Stomach (tissue), 9 donors: ENCODE data around the gene IFNGR2. TPM values are rescaled to one million over a fixed set of nuclear protein-coding genes. Genes with fewer than 3 reads are reported as not detected.

Experiments used
- DNase-seq, 2 donors: peaks; one replicate each; pipeline versions ENCODE4 v3.0.0 to v3.0.0-alpha.2; 2013 to 2019
- H3K27ac ChIP-seq, 5 donors: fragments of 200-600 bp in 4 of 5; sonication (generic) in 4 of 5; one replicate each; pipeline ENCODE4 v1.5.1; 2013 to 2019; ENCODE audit warnings: mild to moderate bottlenecking in 1 of 5, moderate library complexity in 1 of 5
- H3K27me3 ChIP-seq, 3 donors: fragments of 200-600 bp; sonication (generic); one replicate each; pipeline ENCODE4 v1.5.1; 2017 to 2019; ENCODE audit warnings: mixed run types in 1 of 3
- H3K36me3 ChIP-seq, 4 donors: fragments of 200-600 bp; sonication (generic); 1 replicate in 3 of 4; 2 replicates in 1 of 4; pipeline ENCODE4 v1.5.1; 2016 to 2019
- H3K4me1 ChIP-seq, 4 donors: fragments of 200-600 bp; sonication (generic); one replicate each; pipeline ENCODE4 v1.5.1; 2016 to 2019
- H3K4me3 ChIP-seq, 4 donors: fragments of 200-600 bp; sonication (generic) in 3 of 4; one replicate each; pipeline ENCODE4 v1.5.1; 2016 to 2019; ENCODE audit warnings: mild to moderate bottlenecking in 1 of 4
- H3K9me3 ChIP-seq, 4 donors: fragments of 200-600 bp; sonication (generic); one replicate each; pipeline ENCODE4 v1.5.1; 2016 to 2019
- CTCF ChIP-seq, 7 experiments: fragments of 450-650 bp in 4 of 7; fragments of 200-600 bp in 3 of 7; sonication (generic) in 3 of 7; IDR thresholded peaks; one replicate each; pipeline ENCODE4 v1.5.1; 2016 to 2019; ENCODE audit warnings: antibody characterized with exemption in 7 of 7, control low read depth in 2 of 7, mild to moderate bottlenecking in 1 of 7
- EP300 ChIP-seq: sonication (generic); formaldehyde crosslinking; IDR thresholded peaks from one replicate; pipeline ENCODE4 v1.6.1; 2017; ENCODE audit warnings: antibody characterized with exemption
- POLR2A ChIP-seq, 4 donors: fragments of 450-650 bp; IDR thresholded peaks; one replicate each; pipeline ENCODE4 v1.6.1; 2016; ENCODE audit warnings: antibody characterized with exemption in 4 of 4, control low read depth in 2 of 4, mild to moderate bottlenecking in 1 of 4, moderate library complexity in 1 of 4
- POLR2AphosphoS5 ChIP-seq, 3 donors: sonication (generic); formaldehyde crosslinking; IDR thresholded peaks; one replicate each; pipeline ENCODE4 v1.6.1; 2016; ENCODE audit warnings: antibody characterized with exemption in 3 of 3
- WGBS, 5 donors: extraction: QIAGEN DNeasy Blood & Tissue Kit in 3 of 5; methylation state at CpG; one replicate each; pipeline versions ENCODE4 v1.1.5 to v1.1.7; 2013 to 2018; 5-methylcytosine and 5-hydroxymethylcytosine counted together
- intact Hi-C: fragments of 100-400 bp; cut with DNase I; formaldehyde crosslinking; loops from one replicate; pipeline ENCODE4 v1.15.1; 2023; ENCODE audit warnings: low total_unique reads
- polyA plus RNA-seq, 3 donors: library from polyadenylated mRNA; stranded (reverse); fragments of 200-250 nt; gene quantifications; one replicate each; pipeline ENCODE4 v1.2.3, GENCODE V29; 2013
- total RNA-seq, 5 donors: library from RNA; depleted of rRNA; stranded (reverse); fragments of >200 nt; gene quantifications; one replicate each; pipeline versions ENCODE4 v1.1.0 to v1.2.3, GENCODE V29; 2014 to 2016
- donor health status: healthy with polysubstance abuse.
- donor health status: Bipolar disorder and iron deficiency.
- donor health status: healthy.

Gene IFNGR2
- total and polyA plus RNA-seq, 8 donors = 35.2 to 89.3 (median 59.3) TPM

DNA sequence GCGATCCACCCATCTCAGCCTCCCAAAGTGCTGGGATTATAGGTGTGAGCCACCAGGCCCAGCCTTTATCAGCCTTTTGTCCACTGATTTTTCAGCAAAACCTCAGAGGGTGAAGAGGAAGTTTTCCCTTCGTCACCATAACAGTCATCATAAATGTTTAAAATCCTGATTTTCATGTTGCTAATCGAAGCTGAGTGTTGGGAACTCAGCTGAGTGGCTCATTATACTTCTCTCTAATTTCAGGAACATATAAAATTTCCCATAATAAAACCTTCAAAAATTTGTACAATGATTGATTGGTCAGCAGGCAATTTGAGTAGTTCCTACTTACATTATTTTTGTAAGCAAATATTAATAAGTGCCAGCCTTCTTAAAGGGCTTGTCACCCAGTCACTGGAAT lies 31.8 kb upstream of the IFNGR2 start:
- Histone ChIP-seq H3K27me3 (no peaks in the 10 kb centered on the region), H3K4me3 (no peak overlapping the region), H3K9me3 (peaks cover 0 to 23% (median 16%) of the 10 kb centered on the region in 4 donors), H3K27ac (no peak overlapping the region), H3K36me3 (no peaks in the 10 kb centered on the region), H3K4me1 (peaks cover 0 to 23% (median 5%) of the 10 kb centered on the region in 4 donors)
- TF ChIP-seq POLR2A (IDR thresholded peaks at IDR 0.05) (no peak), POLR2AphosphoS5 (IDR thresholded peaks at IDR 0.05) (no peak), CTCF (IDR thresholded peaks at IDR 0.05) (no peak), EP300 (no peak)
- DNase-seq = no peak
- 76 to 92% (median 87%) methylated on average over 3 of the region's 3 CpGs for WGBS, 5 donors
- intact Hi-C loops = loop anchor here (10.0 kb wide), 1 partner anchor 167 kb away; no protein-coding TSS in a partner anchor

DNA sequence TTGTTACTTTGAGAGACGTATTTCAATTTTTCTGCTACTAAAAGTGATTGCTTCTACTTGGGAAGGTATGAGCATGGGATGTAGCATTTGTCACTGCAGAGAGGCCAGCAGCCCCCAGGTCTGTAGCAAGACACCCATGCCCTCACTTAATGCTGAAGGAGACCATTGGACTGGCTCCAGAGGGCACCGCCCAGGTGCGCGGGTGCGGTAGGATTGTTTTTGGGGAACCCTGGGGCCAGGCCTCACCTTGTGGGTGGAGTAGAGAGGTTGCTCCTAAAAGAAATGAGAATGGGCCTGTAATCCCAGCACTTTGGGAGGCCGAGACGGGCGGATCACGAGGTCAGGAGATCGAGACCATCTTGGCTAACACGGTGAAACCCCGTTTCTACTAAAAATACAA lies 30.6 kb upstream of the IFNGR2 start:
- WGBS, 5 donors = 95 to 97% (median 96%) methylated on average over 10 to 12 of the region's 12 CpGs

GRCh38 chr21:33373451-33373850 lies 29.8 kb upstream of the IFNGR2 start:
- Histone ChIP-seq H3K36me3 (no peaks in the 10 kb centered on the region), H3K27me3 (no peaks in the 10 kb centered on the region), H3K4me3 (no peak overlapping the region), H3K27ac (peak overlapping the region in 4 of 5 donors; percentile 16 to 74 (median 44)), H3K9me3 (peaks cover 0 to 2% (median 1%) of the 10 kb centered on the region in 4 donors), H3K4me1 (peaks cover 0 to 23% (median 5%) of the 10 kb centered on the region in 4 donors)
- no peak for DNase-seq
- intact Hi-C loops = loop anchor here (10.0 kb wide), 1 partner anchor 169 kb away; no protein-coding TSS in a partner anchor
- TF ChIP-seq CTCF (IDR thresholded peaks at IDR 0.05) (no peak), POLR2A (IDR thresholded peaks at IDR 0.05) (no peak), EP300 (no peak), POLR2AphosphoS5 (IDR thresholded peaks at IDR 0.05) (no peak)
- WGBS, 5 donors = 81 to 89% (median 86%) methylated on average over 2 of the region's 2 CpGs

More for the DNA sequence above, 30.6 kb upstream of the IFNGR2 start:
- no peak overlapping the region for H3K27ac ChIP-seq
- no peaks in the 10 kb centered on the region for H3K27me3 ChIP-seq
- intact Hi-C loops = loop anchor here (10.0 kb wide), 1 partner anchor 168 kb away; no protein-coding TSS in a partner anchor
- no peak for TF ChIP-seq POLR2AphosphoS5 (IDR thresholded peaks at IDR 0.05)
- no peak for TF ChIP-seq POLR2A (IDR thresholded peaks at IDR 0.05)
- TF ChIP-seq EP300 = no peak
- no peak for TF ChIP-seq CTCF (IDR thresholded peaks at IDR 0.05)
- H3K9me3 ChIP-seq = peaks cover 0 to 11% (median 7%) of the 10 kb centered on the region in 4 donors
- no peak for DNase-seq
- H3K36me3 ChIP-seq = no peaks in the 10 kb centered on the region
- H3K4me1 ChIP-seq = peaks cover 0 to 23% (median 5%) of the 10 kb centered on the region in 4 donors
- no peak overlapping the region for H3K4me3 ChIP-seq

- TF ChIP-seq POLR2AphosphoS5 (IDR thresholded peaks at IDR 0.05) = no peak
- TF ChIP-seq POLR2A (IDR thresholded peaks at IDR 0.05) = no peak
- Histone ChIP-seq H3K36me3 (no peaks in the 10 kb centered on the region), H3K27ac (peak overlapping the region in 3 of 5 donors; percentile 12 to 74 (median 52)), H3K27me3 (no peaks in the 10 kb centered on the region), H3K4me1 (peaks cover 0 to 23% (median 5%) of the 10 kb centered on the region in 4 donors), H3K9me3 (no peaks in the 10 kb centered on the region), H3K4me3 (no peak overlapping the region)
- WGBS, 5 donors = 34 to 56% (median 48%) methylated on average over 2 of the region's 2 CpGs
- DNase-seq = no peak
- intact Hi-C loops = loop anchor here (10.0 kb wide), 1 partner anchor 169 kb away; no protein-coding TSS in a partner anchor
Observed at GRCh38 chr21:33374080-33374449, 29.1 kb upstream of the IFNGR2 start.
